LoVo (cell line): ENCODE data around the gene RMND1.

ENCODE experiments used
- DNase-seq: peaks from one replicate; pipeline ENCODE4 v3.0.0-alpha.2; 2016; ENCODE audit warnings: low spot score

Gene RMND1

DNA sequence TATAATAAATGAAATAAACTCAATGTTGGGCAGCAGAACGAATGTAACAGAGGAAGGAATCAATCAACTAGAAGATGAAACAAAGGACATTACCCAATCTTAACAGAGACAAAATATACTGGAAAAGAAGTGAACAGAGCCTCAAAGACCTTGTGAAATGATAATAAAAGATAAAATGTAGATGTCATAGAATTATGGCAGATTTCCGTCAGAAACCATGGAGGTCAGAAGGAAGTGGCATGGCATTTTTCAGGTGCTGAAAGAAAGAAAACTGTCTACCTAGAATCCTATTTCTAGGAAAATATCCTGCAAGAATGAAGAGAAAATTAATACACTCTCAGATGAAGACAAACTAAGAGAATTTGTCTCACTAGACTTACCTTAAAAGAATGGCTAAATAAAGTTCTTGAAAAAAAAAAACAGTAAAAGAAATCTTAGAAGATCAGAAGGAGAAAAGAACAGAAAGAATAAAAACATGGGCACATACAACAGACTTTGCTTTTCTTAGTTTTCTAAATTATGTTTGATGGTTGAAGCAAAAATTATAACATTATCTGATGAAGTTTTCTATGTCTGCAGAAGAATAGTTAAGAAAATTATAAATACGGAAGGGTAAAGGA is 37.2 kb downstream of the RMND1 start:
- no peak for DNase-seq

DNA sequence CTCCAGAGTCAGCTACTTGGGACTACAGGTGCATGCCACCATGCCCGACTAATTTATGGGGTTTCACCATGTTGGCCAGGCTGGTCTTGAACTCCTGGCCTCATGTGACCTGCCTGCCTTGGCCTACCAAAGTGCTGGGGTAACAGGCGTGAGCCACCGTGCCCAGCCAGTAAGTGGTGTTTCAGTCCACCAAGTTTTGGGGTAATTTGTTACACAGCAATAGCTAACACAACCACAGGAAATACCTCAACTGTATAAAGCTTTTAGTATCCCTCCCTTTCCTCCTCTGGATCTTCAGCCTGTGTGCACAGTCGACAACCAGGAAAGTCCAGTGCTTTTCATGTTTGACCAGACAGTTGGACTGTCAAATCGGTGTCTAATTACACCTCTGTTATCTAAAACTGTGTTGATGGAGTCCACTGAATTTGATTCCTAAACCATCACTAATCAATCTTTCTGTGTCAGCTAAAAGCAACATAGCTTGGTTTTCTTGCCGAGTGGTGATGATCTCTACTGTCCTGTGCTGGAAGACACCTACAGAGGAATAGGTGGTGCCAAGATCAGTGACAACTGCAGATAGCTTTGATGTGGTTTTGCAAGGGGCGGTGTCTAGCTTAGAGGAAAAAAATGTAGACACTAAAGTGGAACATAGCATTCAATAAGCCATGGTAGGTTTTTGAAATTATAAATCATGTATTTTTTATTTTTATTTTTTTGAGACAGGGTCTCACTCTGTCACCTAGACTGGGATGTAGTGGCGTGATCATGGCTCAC is 38.4 kb downstream of the RMND1 start:
- DNase-seq: no peak

DNA sequence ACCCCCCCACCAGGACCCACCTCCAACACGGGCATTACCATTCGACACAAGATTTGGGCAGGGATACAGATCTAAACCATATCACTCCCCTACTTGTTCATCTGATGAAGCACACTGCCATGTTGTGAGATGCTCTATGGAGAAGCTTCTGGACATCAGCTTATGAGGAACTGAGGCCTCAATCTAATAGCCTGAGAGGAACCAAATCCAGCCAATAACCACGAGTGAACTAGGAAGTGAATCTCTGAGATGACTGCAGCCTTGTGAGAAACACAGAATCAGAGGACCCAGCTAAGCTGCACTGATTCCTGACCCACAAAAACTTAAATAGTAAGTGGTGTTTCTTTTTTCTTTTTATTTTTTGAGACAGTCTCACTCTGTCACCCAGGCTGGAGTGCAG is 39.0 kb downstream of the RMND1 start:
- DNase-seq: no peak

DNA sequence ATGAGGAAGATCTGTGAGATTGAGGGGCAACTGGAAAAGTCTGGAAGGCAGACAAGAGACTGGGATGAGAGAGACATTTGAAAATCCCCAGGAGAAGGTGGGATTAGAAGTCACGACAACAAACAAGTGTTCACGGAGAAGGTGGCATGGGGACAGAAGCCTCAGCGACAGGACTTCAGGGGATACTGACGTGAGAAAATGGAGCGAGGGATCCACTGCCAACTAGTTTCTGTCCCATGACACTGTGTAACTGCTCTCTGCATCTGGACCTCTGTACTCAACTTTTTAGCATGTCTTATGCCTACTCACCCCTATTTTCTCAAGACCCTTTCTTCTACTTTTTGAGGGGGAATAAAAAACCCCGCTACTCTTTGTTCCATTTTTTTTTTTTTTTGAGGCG is 42.2 kb downstream of the RMND1 start:
- DNase-seq: no peak

DNA sequence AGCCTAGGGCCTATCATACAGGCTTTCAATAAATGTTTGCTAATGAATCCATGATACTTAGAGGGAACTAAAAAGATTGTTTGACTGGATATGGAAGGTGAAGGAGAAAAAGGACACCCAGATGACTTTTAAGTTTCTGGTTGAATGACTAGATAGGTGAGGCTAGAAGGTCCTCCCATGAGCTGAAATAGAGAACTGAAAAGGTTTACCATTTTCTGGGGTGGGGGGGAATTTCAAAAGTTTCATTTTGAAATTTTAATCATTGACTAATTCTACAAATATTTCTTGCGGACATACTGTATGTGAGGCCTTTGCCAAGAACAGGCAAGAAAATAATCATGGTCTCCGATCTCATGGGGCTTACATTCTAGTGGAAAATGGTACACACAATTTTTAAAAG is 42.7 kb downstream of the RMND1 start:
- DNase-seq: no peak

DNA sequence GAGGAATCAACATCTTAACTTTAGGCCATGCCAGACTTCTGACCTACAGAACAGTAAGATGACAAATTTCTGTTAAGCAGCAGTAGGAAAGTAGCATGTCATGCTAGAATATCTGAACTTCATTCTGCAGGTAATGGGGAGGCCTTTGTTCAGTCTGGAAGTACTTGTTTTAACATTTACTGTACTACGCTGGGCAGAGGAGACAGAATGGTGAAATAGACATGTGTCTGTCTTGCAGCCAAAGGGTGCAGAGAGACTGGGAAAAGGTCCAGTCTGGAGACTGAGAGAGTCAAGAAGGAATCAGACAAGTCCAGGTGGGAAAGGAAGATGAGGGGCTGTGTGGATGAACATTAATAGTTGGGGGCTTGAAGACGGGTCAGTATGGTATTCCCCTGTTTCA is 43.1 kb downstream of the RMND1 start:
- no peak for DNase-seq

DNA sequence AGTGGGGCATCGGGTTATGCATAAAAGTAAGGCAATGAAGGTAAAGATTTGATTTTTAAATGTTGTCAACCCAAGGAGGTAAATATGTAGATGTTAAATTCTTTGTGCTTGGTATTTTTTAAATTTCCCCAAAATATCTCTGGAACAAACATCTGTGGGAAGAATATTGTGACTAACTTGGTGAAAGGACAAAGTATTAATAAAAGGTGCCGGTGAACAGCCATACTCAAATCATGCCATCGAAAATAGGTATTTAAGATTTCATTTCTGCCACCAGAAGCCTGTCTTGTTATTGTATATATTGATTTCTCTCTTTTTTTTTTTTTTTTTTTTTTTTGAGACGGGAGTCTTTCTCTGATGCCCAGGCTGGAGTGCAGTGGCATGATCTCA is 48.0 kb downstream of the RMND1 start:
- DNase-seq: no peak

DNA sequence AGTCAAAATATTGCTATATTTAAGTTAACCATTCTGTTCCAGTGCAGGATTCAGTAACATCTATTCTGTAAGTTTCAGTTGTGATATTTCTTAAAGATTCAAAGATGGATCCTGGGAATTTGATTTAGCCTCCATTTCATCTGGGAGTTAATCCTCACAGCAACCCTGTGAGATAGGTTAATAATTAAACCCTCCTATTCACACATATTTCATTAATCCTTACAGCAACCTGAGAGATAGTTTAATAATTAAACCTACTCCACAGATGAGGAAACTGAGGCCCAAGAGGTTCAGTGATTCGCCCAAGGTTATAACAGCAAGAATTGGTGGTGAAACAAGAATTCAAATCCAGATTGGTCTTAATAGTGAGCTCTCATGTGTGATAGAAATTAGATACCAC is 49.7 kb downstream of the RMND1 start:
- no peak for DNase-seq

DNA sequence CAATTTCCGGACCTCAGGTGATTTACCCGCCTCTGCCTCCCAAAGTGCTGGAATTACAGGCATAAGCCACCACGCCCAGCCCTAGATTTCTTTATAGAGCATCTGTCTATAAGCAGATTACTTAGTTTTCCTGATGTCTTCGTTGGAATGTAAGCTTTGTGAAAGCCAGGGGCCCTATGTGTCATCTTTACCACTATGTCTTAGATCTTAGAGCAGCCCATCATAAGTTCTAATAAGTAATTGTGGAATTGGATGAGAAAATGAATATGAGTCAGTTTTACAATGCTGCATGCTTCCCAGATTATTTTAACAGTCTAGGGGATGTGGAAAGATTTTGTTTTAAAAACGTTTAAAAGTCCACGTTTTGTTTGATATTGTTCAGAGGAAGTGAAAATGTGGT is 51.5 kb downstream of the RMND1 start:
- no peak for DNase-seq

DNA sequence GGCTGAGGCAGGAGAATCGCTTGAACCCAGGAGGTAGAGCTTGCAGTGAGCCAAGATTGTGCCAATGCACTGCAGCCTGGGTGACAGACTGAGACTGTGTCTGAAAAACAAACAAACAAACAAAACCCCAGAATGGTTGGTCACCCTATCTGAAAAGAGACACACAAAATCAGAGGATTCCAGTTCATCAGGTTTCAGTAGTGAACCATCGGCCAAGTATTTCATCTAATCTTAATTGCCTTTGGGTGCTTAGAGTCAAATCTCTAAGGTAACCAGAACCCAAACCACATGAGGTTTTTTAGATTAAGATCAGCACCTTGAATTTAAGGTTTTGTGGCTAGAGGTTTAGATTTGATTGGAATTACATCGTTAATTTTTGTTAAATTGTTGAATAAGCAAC is 52.2 kb downstream of the RMND1 start:
- no peak for DNase-seq

DNA sequence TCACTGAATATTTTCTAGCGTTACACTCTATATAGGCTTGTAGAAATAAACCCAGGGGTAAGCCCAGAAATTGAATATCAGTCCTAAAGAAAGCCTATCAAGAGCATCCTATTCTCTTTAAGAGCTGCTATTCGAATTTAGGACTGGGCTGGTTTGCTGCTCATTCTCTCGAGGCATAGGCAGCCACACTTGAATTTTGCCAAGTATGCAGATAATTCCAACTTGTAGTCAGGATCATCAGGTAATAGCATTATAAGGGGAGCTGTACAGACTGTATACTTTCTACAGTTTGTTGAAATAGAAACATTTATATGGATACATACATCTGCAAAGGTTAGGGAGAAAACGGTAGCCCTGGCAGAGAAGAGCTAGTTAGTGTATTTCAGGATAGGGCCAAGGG is 58.5 kb downstream of the RMND1 start:
- DNase-seq: no peak

DNA sequence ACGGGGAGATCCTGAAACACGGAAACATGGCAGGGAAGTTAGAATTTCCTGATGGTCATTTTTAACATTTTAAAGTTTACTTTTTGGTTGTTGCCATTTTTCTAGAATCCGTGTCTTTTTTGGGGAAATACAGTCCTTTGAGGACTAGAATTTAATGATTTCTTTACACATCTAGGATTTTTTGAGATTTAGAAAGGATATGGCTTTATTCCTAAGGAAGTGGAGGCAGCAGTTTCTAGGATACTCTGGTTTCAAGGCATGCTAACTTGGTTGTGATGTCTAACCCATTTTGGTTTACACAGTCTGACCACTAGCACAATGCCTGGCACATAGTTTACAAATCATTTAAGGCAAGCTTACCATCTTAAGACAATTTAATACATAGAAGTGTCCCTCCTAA is 59.5 kb downstream of the RMND1 start:
- no peak for DNase-seq

DNA sequence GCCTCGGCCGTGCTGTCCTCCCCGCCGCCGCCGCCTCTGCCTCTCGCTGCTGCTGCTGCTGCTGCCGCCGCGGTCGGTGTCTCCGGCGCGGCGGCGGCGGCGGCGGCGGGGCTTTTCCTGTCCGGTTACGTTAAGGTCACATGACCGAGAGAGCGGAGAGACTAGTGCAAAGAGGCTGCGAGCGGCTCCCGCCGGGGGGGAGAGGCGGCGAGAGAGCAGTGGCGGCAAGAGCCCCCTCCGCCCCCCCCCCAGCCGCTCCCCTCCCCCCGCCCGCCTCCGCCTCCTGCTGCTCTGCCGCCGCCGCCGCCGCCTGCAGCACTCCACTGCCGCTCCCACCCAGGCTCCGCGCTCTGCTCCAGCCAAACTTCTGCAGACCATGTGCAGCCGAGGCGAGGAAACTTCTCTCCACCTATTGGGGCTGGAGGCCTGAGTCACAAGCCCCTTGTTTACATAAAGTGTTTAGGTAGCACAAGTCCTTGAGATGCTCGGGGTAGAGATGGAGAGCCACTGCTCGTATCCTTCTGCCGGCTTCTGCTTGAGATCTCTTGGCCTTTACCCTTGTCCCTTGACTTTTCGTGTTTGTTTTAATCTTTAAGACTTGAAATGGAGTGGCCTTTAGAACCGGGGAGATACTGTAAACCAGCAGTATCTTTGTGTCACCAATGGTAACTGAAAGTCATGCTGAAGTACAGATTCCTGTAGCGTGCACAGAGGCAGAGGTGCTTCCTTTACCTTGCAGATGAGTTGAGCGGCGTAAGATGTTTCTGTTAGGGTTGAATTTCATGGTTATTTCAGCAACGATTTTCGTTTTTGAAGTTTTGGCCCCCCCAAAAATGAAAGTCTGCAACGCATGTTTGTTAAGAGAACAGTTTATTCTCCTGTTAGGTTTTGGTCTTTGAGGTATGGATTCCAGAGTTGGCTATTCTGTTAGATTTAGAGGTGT is 60.2 kb downstream of the RMND1 start, which contains the start of gene ZBTB2:
Gene ZBTB2, minus strand, starts transcription at position 89 of the 943 bp plus-strand sequence. CDS start 17,922 bp downstream, outside the sequence.
- DNase-seq: peak; percentile 67

DNA sequence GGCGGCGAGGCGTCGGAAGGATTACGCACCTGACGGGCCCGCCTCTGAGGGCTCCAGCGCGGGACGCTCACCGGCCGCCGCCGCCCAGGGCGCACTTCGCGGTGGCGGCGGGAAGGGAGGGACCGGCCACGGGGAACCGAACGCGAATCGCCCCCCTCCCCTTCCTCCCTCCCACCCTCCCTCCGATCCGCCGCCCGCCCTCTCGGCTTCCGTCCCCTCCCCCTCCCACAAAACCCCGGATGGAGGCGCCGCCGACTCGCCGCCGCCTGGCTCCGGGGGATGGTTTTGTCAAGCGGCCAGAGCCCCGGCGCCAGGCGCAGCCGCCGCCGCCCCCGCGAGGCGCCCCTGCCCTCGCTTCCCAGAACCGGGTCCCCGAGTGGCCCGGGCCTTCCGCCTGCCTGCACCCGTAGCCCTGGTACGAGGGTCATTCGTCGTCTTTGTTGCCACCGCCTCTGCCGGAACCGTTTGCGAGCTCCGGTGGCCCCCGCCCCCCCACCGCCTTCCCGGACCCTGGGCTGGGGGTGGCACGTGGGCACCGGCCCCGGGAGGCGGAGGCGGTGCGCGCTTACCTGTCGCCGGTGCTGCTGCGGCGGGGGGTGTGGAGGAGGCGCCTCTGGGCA is 61.0 kb downstream of the RMND1 start:
- peak; percentile 57 for DNase-seq

DNA sequence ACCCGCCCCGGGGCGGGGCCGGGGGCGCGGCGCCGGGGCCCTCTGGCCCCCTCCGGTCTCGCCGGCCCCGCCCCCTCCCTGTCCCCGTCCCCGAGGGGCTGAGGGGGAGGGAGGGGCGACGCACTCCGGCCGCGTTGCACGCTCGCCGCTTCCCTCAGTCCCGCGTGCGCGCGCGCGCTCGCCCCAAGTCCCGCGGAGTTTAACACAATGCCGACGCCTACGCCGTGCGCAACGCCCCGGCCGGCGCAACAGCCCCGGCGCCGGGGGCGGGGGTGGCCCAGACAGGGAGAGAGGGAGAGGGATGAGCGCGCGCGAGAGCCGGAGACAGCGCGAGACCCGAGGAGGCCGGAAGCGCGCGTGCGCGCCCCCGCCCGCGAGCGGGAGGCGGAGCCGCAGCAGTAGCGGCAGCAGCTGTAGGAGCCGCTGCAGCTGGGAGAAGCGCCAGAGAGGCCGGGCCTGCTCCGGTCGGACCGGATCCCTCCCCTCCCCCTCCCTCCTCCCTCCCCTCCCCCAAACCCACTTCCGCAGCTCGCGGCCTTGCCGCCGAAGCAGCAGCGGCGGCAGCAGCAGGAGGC is 61.6 kb downstream of the RMND1 start:
- DNase-seq: peak; percentile 97

DNA sequence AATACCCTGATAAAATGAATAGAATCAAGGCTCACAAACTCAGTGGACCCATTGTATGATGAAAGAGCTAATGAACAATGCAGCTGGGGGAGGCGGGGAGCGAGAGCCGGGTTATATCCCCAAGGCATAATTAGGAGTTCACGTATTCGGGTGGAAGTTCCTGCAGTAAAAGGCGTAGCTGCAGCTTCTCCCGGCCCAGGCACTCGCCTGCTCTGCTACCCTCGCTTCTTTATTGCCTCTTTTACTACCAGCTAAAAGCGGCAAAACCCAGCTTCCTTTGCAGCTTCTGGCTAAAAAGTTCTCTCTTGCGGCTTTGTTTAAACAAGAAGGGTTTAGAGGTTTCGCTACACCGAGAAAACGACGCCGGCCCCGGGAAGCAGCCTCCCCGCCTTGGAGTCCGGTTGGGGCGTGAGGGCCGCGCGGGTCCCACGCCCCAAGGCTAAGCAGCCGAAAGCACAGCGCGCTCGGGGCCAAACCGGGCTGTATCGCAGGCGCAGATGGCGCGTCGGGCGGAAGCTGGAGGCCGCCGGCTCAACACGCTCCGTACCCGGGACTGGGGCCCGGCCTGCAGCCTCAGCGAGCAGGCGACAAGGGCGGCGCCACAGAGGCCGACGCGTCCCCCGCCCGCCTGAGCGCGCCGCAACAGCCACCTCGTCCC is 62.2 kb downstream of the RMND1 start:
- peak; percentile 48 for DNase-seq

DNA sequence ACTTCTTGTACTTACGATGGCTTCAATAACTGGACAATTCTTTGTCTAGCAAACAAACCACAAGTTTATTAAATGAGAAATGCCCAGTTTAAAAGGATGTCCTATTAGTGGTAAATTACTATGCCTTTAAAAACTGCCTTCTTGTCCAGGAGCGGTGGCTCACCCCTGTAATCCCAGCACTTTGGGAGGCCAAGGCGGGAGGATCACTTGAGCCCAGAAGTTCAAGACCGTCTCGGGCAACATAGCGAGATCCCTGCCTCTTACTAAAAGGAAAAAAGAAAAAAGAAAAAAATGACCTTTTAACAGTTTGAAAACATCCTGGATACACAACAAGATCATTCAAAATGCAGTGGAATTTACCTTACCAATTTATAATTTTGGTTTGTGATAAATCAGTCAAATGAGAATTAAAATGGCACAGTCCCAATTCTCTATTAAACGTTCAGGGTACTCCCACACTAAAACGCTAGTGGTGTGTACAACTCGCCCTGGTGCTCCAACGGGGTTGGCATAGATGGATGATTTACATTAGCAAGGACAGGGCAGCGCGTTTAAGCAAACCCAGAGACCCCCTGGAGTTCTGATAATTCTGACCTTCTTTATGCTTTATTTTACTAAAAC is 62.8 kb downstream of the RMND1 start:
- no peak for DNase-seq

DNA sequence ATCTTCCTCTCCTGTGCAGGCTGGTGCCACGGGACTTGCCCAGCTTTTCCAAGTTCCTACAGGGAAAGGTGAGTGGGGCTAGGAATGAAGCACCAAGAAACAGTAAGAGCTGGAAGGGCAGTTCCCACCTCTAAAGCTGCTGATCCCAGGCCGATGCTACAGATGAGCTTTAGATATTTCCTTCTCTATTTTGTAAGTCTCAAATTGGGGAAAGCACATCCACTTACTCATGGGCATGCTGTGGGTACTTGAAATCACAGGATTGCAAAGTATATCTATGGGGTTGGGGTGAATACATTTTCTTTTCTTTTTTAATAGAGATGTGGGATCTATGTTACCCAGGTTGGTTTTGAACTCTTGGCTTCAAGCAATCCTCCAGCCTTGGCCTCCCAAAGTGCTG is 63.7 kb downstream of the RMND1 start:
- no peak for DNase-seq

DNA sequence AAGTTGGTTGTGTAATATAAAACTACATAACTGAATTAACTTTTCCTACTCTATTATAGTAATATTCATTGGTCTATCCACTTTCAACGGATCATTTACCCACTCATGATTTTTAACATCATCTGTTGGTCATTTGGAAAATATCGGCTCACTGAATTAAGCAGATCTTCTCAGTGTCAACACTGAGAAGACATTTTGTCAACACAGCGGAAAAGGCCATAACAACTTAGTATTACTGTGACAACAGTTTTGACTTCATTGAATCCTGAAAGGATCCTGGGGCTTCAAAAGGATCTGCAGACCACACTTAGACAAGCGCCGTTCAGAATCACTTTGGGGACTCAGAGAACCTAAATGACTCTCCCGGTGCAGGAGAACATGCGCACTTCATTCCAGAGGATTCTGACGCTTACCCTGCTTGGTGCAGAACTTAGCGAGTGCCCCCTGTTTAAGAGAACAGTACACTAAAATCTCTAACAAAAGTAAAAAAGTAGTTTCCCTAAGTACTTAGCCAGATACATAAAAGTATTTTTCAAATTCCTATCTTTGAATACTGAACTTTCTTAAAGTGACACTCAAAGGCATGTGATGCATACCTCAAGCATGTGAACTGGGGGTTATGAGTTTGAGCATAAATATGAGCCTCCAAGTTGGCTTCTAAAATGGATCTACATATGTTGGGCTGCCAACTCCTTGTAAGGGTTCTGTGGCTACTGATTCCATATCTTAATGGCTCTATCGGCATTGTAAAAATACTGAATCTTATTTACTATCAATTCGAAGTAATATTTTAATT is 64.6 kb downstream of the RMND1 start:
- DNase-seq: no peak

DNA sequence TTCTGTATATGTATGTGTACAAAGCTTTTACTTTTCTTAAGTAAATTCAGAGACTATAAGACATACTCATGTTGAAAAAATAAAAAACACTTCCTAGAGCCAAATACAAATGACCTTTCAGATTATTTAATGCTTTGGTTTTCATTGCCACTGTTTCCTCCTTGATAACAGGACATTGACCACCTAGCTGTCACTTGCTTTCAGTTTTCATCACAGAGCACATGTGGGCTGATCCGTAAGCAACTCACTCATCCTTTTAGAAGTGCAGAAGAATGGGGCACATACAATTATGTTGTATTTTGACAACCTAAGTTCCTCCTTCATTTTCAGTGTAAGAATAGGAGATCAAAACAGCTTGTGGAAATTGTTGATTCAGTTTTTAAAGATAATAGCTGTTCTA is 66.7 kb downstream of the RMND1 start:
- no peak for DNase-seq
